Measurements from ENCODE around the gene GATAD1.
"Not testable (repeated sequence)": the region's sequence is repeated elsewhere in the genome, so short reads cannot be mapped to it uniquely, and the experiment has no call there.

The GATAD1 gene, protein sequence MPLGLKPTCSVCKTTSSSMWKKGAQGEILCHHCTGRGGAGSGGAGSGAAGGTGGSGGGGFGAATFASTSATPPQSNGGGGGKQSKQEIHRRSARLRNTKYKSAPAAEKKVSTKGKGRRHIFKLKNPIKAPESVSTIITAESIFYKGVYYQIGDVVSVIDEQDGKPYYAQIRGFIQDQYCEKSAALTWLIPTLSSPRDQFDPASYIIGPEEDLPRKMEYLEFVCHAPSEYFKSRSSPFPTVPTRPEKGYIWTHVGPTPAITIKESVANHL

DNA sequence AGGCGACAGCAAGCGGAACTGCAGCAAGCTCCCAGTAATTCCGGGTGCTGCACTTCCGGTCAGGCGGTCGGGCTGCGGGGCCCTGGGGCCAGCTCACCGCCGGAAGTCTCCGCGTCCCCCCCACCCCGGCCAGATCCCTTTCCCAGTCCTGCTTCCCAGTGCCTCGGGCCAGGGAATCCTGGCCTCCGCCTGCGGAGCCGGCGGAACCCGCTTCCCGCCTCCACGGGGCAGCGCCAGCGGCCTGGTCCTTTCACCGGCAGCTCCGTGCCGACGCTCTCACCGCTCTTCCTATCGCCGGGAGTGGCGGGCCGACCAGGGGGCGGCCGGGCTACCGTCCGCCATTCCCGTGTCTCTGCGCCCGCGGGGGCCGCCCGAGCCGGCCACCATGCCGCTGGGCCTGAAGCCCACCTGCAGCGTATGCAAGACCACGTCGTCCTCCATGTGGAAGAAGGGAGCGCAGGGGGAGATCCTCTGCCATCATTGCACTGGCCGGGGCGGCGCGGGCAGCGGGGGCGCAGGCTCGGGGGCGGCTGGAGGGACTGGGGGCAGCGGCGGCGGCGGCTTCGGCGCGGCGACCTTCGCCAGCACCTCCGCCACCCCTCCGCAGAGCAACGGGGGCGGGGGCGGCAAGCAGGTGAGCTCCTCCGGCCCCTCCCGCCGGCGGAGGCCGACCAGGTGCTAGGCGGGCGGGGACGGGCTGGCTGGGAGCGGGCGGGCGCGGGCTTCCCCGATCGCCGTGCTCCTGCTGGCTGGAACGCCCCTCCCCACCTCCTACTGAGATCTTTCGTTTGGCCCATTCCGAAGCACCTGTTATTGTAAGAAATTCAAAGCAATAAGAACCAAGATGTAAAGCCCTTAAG is at the start of gene GATAD1:
TSS of gene GATAD1 (plus strand) at position 138 of the 860 bp plus-strand sequence. CDS start at position 386, 248 bp downstream.
- DNase-seq = peak; percentile 93

DNA sequence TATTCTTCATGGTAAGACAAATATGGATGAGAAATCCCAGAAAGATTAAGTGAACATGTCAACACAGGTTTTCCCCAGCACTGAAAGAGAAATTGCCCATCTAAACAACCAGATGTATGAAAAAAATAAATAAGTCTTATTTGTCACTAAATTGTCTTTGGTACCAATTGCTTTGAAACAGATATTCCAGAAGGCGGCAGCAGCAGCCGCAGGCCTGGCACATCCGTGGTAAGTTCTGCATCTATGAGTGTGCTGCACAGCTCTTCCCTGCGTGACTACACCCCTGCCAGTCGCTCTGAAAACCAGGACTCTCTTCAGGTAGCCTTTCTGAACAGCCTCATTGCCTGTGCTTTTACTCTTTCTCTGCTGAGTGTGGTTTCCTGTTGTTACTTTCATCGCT is 49.7 kb upstream of the GATAD1 start:
- no peak for DNase-seq

DNA sequence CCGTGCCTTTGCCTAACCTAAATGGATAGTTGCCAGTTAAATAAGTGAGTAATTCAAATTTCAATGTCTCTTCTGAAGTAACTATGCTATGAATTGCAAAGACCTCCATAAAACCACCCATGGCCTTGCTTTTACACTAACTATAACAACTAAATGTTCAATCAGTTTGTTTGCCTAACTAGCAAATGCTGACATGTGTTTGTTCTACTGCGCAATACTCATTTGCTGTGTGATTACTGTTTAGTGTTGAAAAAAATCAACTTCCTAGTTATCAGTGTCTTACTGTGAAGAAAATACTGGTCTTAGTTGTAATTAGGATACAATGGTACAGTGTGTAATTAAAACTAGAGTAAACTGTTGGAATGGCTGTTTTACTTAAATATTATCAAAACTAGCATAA is 47.3 kb upstream of the GATAD1 start:
- no peak for DNase-seq

DNA sequence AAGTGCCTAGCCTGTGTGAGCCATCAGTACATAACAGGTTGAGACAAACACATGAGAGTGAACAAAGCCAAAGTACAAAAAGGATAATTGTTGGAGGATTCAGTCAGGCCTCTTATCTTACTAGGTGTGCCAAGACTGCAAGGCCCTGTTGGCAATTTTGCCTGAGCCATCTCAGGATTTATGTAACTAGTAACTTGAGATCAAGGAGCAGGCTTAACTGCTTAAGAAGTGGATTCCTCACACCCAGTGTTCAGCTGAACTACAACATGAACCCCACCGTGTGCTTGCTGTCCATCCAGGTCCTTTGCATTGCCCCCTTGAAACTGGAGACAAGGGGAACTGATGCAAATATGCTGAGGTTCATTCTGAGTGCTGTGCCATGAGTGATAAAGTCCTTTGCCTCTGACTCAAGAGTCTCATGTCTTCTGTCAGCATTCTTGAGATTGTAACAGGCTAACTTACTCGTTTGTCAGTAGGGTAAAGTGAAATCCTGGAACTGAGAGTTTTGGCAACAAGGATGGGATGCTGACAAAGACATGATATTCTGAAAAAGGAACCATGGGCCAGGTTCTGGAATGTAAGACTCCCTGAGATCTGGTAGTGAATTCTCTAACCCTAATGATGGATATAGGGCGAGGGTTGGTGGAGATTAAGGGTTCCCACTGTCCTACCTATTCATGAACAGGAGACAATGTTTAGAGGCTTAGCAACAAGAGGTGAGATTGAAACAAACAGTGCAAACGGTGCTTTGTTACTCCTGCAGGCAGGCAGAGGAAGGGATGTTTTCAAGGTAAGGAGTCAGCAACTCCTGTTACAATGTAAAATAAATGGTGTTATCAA is 44.1 kb upstream of the GATAD1 start:
- DNase-seq = peak; percentile 19

DNA sequence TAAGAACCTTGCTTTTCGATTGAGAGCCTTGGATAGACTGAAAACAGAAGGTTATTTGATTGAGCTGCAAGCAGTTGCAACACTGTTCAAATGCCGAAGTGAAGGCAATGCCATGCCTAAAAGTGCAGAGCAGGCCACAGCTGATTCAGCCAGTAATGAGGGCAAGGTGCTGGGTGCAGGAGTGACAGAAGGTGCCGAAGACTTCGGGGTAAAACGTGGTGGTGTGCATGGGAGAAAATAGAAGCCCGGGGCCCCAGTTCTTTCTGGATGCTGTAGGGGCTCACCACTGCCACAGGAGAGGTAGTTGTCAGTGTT is 43.6 kb upstream of the GATAD1 start:
- no peak for DNase-seq

DNA sequence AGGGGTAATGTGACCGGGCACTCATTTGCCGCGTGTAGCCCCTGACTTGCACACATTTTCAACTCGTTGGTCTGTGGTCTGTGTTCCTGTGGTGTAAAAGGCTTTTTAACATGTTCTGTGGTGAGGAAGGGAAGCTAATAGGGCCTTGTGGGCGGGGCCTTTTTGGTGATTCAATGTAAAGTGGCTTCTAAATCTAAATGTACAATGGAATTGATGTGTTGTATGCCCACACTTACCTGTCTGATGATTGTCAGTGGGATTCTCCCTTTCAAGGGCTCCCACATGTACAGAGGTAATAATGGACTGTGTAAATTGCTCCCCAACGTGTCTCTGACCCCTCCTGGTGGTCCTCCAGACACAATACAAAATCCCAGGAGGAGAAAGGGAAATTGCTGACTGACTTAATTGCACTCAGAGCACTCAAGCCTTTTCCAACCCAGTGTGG is 43.1 kb upstream of the GATAD1 start:
- no peak for DNase-seq

DNA sequence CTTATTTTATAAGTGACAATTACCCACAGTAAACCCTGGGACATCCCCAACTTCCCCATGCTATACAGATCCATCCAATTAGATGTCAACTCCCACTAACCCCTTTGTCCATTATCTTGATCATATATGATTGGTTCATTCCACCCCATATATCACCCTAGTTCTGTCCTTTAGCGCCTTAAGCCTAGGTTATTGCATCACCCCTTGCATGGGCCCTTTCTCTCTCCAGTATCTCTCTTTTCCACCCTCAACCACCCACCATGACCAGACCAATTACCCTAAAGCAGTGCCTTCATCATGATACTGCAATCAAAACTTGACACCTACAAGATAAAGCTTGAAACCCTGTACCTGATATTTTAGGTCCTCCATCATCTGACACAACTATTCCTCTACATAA is 37.9 kb upstream of the GATAD1 start:
- DNase-seq = no peak

DNA sequence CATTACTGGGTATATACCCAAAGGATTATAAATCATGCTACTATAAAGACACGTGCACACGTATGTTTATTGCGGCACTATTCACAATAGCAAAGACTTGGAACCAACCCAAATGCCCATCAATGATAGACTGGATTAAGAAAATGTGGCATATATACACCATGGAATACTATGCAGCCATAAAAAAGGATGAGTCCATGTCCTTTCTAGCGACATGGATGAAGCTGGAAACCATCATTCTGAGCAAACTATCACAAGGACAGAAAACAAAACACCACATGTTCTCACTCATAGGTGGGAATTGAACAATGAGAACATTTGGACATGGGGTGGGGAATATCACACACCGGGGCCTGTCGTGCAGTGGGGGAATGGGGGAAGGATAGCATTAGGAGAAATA is 37.1 kb upstream of the GATAD1 start:
- not testable (repeated sequence) for DNase-seq

DNA sequence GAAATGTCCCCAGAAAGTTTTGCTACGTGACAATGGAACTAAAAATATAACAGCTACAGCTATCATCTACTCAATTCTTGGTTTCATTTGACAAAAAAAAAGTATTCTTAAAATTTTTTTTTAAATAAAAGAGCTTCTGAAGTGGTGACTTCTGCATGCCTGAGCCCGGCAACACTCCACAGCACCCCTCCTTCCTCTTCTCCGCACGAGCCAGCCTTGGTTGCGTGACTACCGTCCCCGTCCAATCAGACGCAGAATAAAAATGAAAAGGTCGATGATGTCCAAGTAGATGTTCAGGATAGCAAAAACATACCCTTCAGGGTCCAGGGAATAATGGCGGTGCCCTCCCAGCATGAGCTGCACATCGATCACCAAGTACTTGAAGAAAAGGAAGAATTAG is 34.5 kb upstream of the GATAD1 start:
- DNase-seq = no peak

DNA sequence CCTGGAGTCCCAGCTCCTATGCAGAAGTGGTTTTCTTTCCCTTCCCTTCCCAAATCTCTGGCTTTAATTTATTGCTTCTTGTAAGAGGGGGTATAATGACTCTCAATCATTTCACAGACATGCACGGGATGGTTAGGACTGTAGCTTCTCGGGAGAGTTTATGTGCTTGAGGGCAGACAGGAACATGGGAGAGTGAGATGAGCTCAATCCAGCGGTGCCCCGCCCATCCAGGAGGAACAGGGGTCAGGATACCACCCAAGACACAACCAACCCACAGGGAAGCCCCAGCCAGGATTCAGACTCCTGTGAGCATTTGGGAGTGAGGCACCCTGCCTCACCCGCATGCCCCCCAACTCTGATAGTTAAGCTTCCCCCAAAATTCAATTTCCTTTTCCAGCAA is 33.7 kb upstream of the GATAD1 start:
- no peak for DNase-seq

DNA sequence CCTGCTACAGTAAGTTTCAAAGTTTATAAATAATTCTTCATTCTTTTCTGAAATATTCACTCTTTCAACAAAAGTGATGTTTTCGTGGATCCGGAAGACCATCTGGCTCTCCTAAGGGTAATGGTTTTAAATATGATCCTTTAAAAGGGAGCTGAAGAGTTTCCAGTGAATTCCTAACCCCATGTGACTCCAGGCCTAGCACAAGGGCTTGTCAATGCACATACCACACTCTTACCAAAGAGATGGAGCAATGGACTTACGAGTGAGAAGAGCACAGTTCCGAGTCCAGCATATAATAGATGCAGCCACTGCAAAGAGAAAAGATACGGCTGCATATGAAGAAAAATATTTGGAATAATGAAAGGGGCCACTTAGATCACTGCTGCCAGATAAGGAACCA is 32.1 kb upstream of the GATAD1 start:
- no peak for DNase-seq

DNA sequence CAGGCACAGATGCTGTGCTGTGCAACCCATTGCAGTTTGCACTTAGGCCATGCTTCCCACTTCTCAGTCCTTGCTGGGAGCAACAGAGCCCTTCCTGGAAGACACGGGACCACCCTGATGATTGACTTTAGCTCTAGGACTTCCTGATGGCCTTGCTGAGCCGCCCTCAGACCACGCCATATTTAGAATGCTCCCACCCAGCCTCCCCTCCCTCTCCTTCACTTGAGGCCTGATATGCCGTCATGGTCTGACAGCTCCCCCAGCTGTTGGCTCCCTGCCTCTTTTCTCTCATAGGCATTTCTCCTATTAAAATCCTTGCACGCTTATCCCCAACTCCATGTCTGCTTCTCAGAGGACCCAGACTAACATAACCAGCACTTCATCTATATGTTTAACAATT is 29.4 kb upstream of the GATAD1 start:
- DNase-seq = no peak

DNA sequence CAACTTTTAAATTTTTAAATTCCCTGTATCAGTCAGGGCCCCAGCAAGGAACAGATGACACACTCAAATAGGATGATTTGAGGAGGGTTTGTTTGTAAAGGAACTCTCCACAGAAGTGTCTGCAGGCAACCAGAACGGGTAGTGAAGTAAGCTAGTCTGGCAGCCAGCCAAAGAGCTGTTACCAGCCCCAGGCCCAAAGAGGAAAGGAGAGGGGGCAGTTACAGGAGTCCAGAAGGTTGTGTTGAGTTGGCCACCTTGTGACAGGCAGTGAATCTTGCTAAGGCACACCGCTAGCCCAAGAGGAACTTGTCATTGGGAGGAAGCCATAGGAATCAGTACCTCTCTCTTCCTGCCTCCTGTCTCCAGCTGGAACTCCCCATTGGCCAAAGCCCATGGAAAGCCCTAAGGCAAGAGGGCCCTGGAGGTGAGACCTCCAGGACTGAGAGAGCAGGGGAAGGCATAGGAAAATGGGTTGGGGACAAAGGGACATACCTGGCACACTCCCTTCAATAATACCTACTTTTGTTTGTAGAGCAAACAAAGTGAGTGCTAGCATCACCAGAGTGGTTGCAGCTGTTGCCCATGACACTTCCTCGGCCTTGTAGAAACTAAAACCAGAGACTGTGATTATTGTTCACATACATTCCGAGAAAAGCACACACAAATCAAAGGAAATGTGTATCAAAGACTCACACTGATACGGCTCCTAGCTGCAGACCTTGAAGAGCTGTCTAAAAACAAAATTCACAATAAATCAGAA is 25.4 kb upstream of the GATAD1 start:
- no peak for DNase-seq

DNA sequence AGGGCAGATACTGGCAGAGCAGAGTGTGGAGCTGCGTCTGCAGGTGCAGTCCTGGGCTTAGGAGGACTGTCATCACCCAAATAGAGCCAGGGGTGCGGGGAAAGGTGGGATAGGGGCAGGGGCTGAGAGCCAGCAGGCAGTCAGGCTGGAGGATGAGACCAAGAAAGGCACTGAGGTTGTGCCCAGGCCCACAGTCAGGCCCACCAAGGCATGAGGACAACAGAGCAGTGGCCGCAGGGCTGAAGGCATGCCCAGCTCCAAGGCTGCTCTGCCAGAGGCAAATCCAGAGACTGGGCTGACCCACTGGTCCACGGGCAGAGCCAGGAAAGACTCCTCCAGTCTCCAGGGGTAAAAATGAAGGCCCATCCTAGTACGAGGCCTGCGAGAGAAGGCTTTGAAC is 24.4 kb upstream of the GATAD1 start:
- no peak for DNase-seq

DNA sequence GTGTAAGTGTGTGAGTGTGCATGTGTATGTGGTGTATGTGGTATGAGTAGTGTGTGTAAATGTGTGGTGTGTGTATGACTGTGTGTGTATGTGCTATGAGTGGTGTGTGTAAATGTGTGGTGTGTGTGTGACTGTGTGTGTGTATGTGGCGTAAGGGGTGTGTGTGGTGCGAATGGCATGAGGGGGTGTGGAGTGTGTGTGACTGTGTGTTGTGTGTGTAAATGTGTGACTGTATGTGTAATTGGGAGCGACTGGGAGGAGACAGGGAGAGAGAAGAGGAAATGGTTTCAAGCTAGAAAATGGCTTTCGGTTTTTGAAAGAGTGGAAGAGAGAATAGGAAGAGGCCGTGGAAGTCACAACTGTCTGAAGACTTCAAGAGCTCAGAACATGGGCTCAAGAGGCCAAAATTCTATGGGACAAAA is 23.6 kb upstream of the GATAD1 start:
- DNase-seq = no peak

DNA sequence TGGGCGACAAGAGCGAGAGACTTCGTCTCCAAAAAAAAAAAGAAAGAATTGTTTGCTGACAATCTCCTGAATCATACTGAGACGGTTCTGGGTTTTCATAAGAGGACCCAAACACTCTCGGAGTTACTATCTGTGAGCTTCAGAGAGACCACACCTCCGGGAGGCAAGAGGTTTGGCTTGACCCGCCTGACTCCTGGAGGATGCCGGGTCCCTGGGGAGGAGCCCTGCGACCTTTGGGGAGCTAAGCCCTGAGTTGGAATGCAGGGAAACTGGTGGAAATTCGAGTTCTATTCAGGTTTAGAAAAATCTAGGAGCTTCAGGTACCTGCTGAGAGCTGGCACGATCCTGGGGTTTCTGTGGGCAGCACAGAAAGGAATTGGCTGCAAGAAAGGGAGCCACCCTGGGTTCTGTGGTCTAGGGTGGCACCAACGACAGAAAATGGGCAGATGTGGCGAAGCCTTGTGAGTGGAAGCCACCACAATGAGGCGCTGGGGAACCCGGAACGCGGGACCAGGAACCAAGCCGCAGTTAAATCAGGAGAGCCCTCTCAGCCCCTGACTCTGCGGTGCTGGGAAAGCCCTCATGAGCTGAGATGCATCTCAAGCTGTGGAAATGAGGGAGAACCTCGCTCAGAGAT is 21.9 kb upstream of the GATAD1 start:
- no peak for DNase-seq

DNA sequence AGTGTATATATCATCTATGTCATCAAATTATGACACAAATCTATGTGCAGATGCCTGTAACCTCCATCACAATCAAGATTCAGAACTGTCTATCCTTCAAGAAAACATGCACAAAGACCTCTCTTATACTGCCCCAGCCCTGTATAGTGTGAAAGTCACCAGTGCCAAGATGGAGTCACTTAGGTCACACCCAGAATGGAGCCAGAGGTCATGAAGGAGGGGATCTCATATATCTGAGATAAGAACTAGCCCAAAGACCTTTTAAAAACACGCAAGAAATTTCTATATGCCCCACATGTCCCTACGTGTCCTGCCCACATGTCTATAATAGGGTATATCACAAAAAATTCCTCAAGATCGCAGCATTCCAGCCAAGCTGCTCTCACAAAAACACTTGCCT is 20.1 kb upstream of the GATAD1 start:
- no peak for DNase-seq

DNA sequence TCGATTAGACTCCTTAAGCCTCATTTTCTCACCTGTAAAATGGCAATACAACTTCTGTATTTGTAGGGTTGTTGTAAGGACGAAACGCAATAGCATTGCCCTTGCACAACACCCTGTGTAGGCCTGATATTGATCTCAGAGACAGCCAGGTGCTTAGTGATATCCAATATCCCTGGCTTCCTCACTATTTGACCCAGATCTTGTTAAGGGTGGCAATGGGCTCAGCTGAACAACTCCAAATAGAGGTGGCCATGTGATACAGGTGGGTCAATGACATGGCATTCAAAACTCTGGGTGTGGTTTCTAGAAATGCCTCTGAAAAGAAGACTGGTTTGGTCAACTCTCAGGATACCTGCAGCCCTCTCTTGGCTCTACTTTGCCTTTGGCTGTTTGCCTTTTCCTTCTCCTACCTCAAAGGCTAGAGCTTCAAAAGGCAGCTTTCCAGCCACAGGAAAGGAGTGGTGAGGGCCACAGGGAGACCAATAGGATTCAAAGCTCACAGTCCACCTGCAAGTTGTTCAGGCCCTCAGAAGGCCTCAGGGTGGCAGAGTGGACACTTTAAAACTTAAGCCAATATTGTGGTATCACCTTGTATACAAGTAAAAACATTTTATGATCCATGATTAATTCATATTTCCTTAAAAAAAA is 14.9 kb upstream of the GATAD1 start:
- DNase-seq = no peak

DNA sequence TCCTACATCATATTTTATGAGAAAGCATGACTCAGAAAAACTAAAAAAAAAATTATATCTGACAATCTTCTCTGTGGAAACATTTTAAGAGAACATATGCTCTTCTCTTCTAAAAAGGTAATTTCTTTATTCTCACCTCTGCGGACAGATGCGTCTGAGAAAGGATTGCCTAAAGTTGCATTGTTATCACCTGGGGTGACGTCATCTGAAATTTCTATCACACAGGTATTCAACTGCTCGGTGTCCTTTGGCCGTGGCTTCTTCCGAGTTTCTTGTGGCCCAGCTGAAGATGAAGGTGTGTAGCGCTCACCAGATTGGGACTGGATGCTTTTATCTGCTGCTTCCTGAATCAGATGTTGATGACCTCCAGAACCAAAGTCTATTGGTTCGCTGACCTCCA is 14.3 kb upstream of the GATAD1 start:
- no peak for DNase-seq

DNA sequence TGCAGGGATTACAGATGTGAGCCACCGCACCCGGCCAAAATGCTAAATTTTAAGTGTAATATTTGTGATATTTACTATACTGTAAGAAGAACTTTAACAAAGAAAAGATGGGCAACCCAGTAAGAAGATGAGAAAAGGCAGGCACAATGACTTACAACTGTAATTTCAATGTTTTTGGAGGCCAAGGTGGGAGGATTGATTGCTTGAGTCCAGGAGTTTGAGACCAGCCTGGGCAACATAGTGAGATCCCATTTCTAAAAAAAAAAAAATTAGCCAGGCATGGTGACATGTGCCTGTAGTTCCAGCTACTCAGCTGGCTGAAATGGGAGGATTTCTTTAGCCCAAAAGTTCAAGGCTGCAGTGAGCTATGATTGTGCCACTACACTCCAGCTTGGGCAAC is 11.7 kb upstream of the GATAD1 start:
- DNase-seq = no peak

DNA sequence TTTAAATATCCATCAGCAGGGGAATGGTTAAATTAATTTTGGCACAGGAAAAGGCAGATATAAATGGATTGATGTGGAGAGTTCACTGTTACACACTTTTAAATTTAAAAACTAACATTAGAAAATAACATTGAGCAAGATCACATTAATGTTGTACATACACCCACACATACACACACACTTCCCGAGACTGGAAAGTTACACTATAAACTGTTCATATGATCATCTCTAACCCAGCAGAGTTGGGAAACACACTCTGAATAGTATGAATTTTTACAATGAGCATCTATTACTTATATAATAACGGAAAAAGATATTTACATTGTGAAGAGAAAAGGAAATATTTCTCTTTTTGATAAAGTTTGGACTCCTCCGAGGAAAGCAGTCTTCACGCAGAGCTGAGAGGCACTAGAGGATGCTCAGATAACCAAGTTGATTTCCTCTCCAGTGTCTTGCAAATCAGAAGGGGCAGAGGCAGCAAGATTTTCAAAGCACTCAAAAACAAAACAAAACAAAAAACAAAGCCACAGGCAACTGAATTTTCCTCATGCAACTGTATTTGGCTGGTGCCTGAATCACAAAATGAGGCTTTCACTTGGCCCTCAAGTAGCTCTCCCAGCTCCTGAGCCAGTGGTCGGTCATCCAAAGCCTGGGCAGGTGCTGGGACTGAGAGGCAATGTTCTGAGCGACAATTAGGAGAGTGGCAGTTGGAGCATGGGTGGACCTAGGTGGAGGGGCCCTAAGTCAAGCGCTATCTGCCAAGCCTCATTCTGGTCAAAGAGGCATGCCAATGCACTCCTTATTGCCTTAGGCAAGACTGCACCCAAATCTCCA is 10.5 kb upstream of the GATAD1 start:
- DNase-seq = no peak
